Muscle layer of colon (tissue), 2 donors: Measurements from ENCODE around the gene MYO5C.
"Not testable (repeated sequence)": the region's sequence is repeated elsewhere in the genome, so short reads cannot be mapped to it uniquely, and the experiment has no call there.

Experiments
- H3K27ac ChIP-seq: one replicate; pipeline ENCODE4 v1.7.0; 2013; ENCODE audit warnings: low read depth, mild to moderate bottlenecking, low read length, moderate library complexity
- H3K27me3 ChIP-seq, 2 donors: one replicate each; pipeline ENCODE4 v1.7.0; 2013; ENCODE audit warnings: low read length in 2 of 2, mild to moderate bottlenecking in 2 of 2; ENCODE audit not compliant: insufficient read depth in 2 of 2, control insufficient read depth in 1 of 2
- H3K36me3 ChIP-seq: one replicate; pipeline ENCODE4 v1.7.0; 2013; ENCODE audit warnings: mild to moderate bottlenecking, low read length; ENCODE audit not compliant: insufficient read depth
- H3K4me1 ChIP-seq: one replicate; pipeline ENCODE4 v1.7.0; 2013; ENCODE audit warnings: mild to moderate bottlenecking, low read length; ENCODE audit not compliant: insufficient read depth
- H3K4me3 ChIP-seq, 2 donors: one replicate each; pipeline ENCODE4 v1.7.0; 2013; ENCODE audit warnings: low read length in 2 of 2, low read depth in 1 of 2, mild to moderate bottlenecking in 1 of 2, moderate library complexity in 1 of 2
- H3K9ac ChIP-seq: one replicate; pipeline ENCODE4 v1.7.0; 2013; ENCODE audit warnings: low read length
- H3K9me3 ChIP-seq: one replicate; pipeline ENCODE4 v1.7.0; 2013; ENCODE audit warnings: mild to moderate bottlenecking, low read length
- donor health status: abdominal sarcoma.
- donor health status: Adenocarcinoma of cecum.

MYO5C gene

DNA sequence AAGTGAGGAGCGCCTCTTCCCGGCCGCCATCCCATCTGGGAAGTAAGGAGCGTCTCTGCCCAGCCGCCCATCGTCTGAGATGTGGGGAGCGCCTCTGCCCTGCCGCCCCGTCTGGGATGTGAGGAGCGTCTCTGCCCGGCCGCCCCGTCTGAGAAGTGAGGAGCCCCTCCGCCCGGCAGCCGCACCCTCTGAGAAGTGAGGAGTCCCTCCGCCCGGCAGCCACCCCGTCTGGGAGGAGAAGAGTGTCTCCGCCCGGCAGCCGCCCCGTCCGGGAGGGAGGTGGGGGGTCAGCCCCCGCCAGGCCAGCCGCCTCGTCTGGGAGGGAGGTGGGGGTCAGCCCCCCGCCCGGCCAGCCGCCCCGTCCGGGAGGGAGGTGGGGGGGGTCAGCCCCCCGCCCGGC lies 9.7 kb downstream of the MYO5C start:
- not testable (repeated sequence) for H3K27me3 ChIP-seq, H3K36me3 ChIP-seq, H3K9me3 ChIP-seq, H3K4me3 ChIP-seq, H3K9ac ChIP-seq, H3K4me1 ChIP-seq, H3K27ac ChIP-seq

- Histone ChIP-seq H3K9me3 (no peaks in the 10 kb centered on the region), H3K36me3 (no peaks in the 10 kb centered on the region), H3K4me1 (no peaks in the 10 kb centered on the region), H3K27me3 (no peaks in the 10 kb centered on the region), H3K4me3 (no peak overlapping the region), H3K9ac (no peak overlapping the region), H3K27ac (no peak overlapping the region)
Observed at GRCh38 chr15:52284164-52284563, 11.4 kb downstream of the MYO5C start.

GRCh38 chr15:52283281-52283680 lies 12.3 kb downstream of the MYO5C start:
- Histone ChIP-seq H3K4me3 (no peak overlapping the region), H3K9me3 (no peaks in the 10 kb centered on the region), H3K27ac (no peak overlapping the region), H3K36me3 (no peaks in the 10 kb centered on the region), H3K9ac (no peak overlapping the region), H3K4me1 (no peaks in the 10 kb centered on the region), H3K27me3 (no peaks in the 10 kb centered on the region)

DNA sequence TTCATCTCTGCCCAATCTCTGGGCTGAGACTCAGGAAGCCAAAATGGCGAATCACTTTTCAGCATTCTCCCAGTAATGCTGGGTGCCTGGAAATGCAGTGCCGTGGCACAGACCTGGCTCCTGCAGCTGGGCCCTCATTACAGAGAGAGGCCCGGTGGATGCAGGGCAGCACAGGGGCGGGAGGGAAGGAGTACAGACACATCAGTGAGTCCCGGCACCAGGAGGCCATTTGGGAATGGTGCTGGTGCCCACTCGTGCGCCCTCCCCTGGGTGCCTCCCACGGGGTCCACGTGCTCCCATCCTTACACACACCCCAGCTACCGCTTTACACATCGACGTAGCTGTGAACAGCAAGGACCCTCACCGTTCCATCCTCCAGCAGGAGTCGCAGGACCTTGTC lies 13.2 kb downstream of the MYO5C start:
- Histone ChIP-seq H3K4me1 (no peaks in the 10 kb centered on the region), H3K36me3 (no peaks in the 10 kb centered on the region), H3K9ac (no peak overlapping the region), H3K9me3 (no peaks in the 10 kb centered on the region), H3K27me3 (no peaks in the 10 kb centered on the region), H3K4me3 (no peak overlapping the region), H3K27ac (no peak overlapping the region)

- H3K27me3 ChIP-seq, result no peaks in the 10 kb centered on the region
- H3K9me3 ChIP-seq, result no peaks in the 10 kb centered on the region
- no peaks in the 10 kb centered on the region for H3K36me3 ChIP-seq
- H3K27ac ChIP-seq, result no peak overlapping the region
- H3K9ac ChIP-seq, result no peak overlapping the region
- H3K4me3 ChIP-seq, result no peak overlapping the region
- H3K4me1 ChIP-seq, result no peaks in the 10 kb centered on the region
Observed at GRCh38 chr15:52281085-52282035, 14.2 kb downstream of the MYO5C start.

DNA sequence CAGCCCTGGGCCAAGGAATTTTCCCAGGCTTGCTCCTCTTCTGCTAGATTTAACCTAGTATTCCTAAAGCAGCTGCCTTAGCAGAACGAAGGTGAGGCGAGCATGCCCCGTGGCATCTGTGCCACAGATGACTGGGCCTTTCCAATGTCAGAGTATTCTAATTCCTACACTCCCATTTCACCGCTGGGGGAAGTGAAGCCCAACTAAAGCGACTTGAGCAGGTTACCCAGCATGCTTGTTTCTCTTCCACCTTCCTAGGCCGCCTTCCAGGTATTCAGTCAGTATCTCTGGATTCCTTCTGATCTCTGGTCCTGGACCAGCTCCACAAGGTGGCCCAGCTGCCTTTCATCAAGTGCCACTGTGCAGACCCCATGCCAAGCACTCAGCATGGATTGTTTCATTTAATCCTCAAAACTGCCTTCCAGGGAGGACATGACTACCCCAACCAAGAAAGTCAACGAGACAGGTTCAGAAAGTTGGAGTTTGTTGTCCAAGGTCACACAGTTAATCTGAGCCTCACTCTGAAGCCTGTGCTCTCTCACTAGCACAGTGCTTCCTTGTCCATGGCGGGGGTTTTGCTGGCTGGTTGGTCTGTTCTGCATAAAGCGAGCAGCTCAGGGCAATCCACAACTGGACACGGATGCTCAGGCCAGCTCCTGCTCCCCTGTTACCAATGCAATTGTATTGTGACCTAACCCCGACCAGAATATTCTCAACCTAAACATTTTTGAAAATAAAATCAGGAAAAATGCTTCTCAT lies 15.1 kb downstream of the MYO5C start:
- Histone ChIP-seq H3K9me3 (no peaks in the 10 kb centered on the region), H3K9ac (no peak overlapping the region), H3K4me1 (no peaks in the 10 kb centered on the region), H3K27me3 (no peaks in the 10 kb centered on the region), H3K27ac (no peak overlapping the region), H3K4me3 (no peak overlapping the region), H3K36me3 (no peaks in the 10 kb centered on the region)

DNA sequence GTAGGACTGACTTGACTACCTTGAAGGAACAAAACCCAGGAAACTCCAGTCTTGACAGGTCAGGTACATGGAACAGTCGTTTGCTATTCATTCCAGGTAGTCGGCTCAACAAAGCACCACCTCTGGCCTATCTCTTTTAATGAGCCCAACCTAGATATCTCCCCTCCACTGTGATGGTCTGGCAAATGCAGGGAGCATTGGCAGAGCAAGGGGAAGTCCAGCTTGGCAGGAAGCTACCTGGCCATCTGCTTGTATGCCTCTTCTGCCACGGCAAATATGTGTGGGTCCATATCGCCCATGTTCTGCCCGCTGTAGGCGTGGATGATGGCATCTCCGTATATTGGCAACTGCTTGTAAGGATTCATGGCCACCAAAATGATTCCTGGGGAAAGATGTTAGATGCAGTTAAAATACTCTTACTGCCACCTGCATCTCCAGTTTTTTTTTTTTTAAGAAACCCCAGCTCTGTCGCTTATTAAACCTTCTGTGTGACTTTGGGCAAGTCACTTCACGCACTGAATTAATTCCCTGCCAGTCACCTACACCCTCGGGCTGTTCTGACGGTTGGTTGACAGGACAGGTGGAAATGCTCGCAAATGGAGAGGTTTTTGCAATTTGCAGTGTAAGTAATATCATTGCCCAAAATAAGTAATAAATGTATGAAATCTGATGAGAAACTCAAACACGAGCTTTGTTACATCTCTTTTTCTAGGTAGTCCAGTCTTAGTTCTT lies 16.8 kb downstream of the MYO5C start:
- Histone ChIP-seq H3K9me3 (no peaks in the 10 kb centered on the region), H3K4me3 (no peak overlapping the region), H3K27ac (no peak overlapping the region), H3K27me3 (no peaks in the 10 kb centered on the region), H3K36me3 (no peaks in the 10 kb centered on the region), H3K9ac (no peak overlapping the region), H3K4me1 (no peaks in the 10 kb centered on the region)

- H3K9me3 ChIP-seq, result no peaks in the 10 kb centered on the region
- no peaks in the 10 kb centered on the region for H3K4me1 ChIP-seq
- H3K9ac ChIP-seq, result no peak overlapping the region
- no peaks in the 10 kb centered on the region for H3K27me3 ChIP-seq
- no peak overlapping the region for H3K27ac ChIP-seq
- H3K4me3 ChIP-seq, result no peak overlapping the region
- H3K36me3 ChIP-seq, result no peaks in the 10 kb centered on the region
Observed at GRCh38 chr15:52278135-52278534, 17.5 kb downstream of the MYO5C start.

DNA sequence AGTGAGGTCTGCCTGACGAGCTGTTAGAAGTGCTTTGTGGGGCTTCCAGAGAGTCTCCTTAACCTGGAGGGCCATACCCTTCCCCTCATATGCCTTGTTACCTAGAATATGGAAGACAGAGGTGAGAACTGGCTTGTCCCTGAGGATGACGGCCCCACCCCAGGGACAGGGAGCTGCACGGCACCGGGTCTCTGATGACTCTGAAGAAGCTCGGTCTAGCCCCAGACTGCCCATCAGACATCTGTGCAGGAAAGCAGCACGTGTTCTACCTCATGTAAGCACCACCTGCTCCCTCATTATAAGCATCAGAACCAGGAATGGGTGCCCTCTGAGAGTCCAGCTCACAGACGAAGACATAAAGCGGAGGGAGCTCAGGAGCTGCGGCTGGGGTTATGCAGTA lies 18.0 kb downstream of the MYO5C start:
- Histone ChIP-seq H3K9me3 (no peaks in the 10 kb centered on the region), H3K4me3 (no peak overlapping the region), H3K27me3 (no peaks in the 10 kb centered on the region), H3K9ac (no peak overlapping the region), H3K36me3 (no peaks in the 10 kb centered on the region), H3K27ac (no peak overlapping the region), H3K4me1 (no peaks in the 10 kb centered on the region)

DNA sequence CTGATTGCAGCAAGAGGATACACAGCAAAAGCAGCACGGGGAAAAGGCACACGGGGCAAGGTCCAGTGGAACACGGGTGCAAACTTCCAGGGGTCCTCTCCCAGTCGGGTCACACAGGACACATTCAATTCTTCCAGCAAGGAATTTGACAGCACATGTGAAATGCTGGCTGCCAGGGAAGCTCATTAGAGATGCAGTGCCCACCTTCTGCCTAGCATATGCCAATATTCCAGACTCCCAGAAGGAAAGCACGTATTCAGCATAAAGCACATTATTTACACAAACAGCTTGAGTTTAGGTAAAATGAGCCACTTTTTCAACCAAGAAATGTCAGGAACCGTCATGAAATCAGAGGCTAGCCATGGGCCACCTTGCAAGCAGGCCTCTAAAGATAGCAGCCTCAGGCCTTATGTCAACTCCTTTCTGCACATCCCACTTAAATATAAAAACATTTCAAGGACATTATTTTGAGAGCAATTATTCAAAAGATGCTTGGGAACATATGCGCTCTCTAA lies 19.3 kb downstream of the MYO5C start:
- no peak overlapping the region for H3K27ac ChIP-seq
- H3K27me3 ChIP-seq, result no peaks in the 10 kb centered on the region
- no peak overlapping the region for H3K9ac ChIP-seq
- H3K9me3 ChIP-seq, result no peaks in the 10 kb centered on the region
- H3K4me3 ChIP-seq, result no peak overlapping the region
- H3K36me3 ChIP-seq, result no peaks in the 10 kb centered on the region
- no peaks in the 10 kb centered on the region for H3K4me1 ChIP-seq
